22Rv1 (cell line): ENCODE results near the gene FHIT.

Source experiments
- H3K27ac ChIP-seq: fragments of 450-650 bp; 2 replicates; pipeline ENCODE4 v1.5.1; 2017
- CTCF ChIP-seq: fragments of 450-650 bp; IDR thresholded peaks from 2 replicates; pipeline ENCODE4 v1.5.1; 2017; ENCODE audit warnings: mild to moderate bottlenecking
- ZFX ChIP-seq: fragments of 450-650 bp; IDR thresholded peaks from 2 replicates; pipeline ENCODE4 v1.6.1; 2017; ENCODE audit warnings: antibody characterized with exemption, borderline replicate concordance

The FHIT gene

GRCh38 chr3:59754456-59755129 lies 1496.7 kb downstream of the FHIT start:
- H3K27ac ChIP-seq = no peak overlapping the region
- TF ChIP-seq CTCF (no peak), ZFX (no peak)

- TF ChIP-seq CTCF (no peak), ZFX (no peak)
- H3K27ac ChIP-seq = no peak overlapping the region
Measured at GRCh38 chr3:59753808-59754450, 1497.3 kb downstream of the FHIT start.

- no peak overlapping the region for H3K27ac ChIP-seq
- TF ChIP-seq CTCF (no peak), ZFX (no peak)
Measured at GRCh38 chr3:59752925-59753324, 1498.3 kb downstream of the FHIT start.

- no peak for TF ChIP-seq CTCF
- no peak for TF ChIP-seq ZFX
- no peak overlapping the region for H3K27ac ChIP-seq
Measured at GRCh38 chr3:59751606-59752005, 1499.6 kb downstream of the FHIT start.

GRCh38 chr3:59750391-59750790 lies 1500.9 kb downstream of the FHIT start:
- TF ChIP-seq CTCF (no peak), ZFX (no peak)
- no peak overlapping the region for H3K27ac ChIP-seq

- no peak overlapping the region for H3K27ac ChIP-seq
- TF ChIP-seq CTCF (no peak), ZFX (no peak)
Measured at GRCh38 chr3:59749291-59749690, 1502.0 kb downstream of the FHIT start.

GRCh38 chr3:59746585-59746984 lies 1504.7 kb downstream of the FHIT start:
- no peak overlapping the region for H3K27ac ChIP-seq

More at GRCh38 chr3:59746585-59746984, 1504.7 kb downstream of the FHIT start:
- TF ChIP-seq CTCF (no peak), ZFX (no peak)
